PC-9 (cell line): Measurements from ENCODE around the gene CFAP107. TPM values are rescaled to one million over a fixed set of nuclear protein-coding genes. Genes with fewer than 3 reads are reported as not detected.

Source experiments
- BruUV-seq: library from RNA; stranded (reverse); fragments of 400-500 nt; replicated peaks from 2 replicates; lab custom pipeline; 2021; lab: Mats Ljungman, UMichigan
- CTCF ChIA-PET: fragments of 300-600 bp; sonication (Branson Sonifier 250); formaldehyde crosslinking; loops from one replicate; lab custom pipeline; 2022; ENCODE audit warnings: antibody characterized with exemption; lab: Charles Lee
- POLR2A ChIA-PET: fragments of 300-600 bp; sonication (Branson Sonifier 250); formaldehyde crosslinking; loops from one replicate; lab custom pipeline; 2022; ENCODE audit warnings: antibody characterized with exemption; ENCODE audit not compliant: unreplicated experiment; lab: Charles Lee
- DNase-seq, 2 experiments: peaks; one replicate each; pipeline versions ENCODE4 v3.0.0 to v3.0.0-alpha.2; 2015 to 2022; ENCODE audit warnings: mixed read lengths in 1 of 2
- H2AFZ ChIP-seq: fragments of 200-600 bp; sonication (generic); 2 replicates; pipeline ENCODE4 v1.8.1; 2017; ENCODE audit warnings: antibody characterized with exemption
- H3F3A ChIP-seq: fragments of 200-600 bp; sonication (generic); 2 replicates; pipeline ENCODE4 v1.8.1; 2017; ENCODE audit warnings: antibody characterized with exemption, mild to moderate bottlenecking, low read depth; ENCODE audit not compliant: insufficient read depth
- H3K27ac ChIP-seq: fragments of 200-600 bp; sonication (generic); 2 replicates; pipeline ENCODE4 v1.6.1; 2016; ENCODE audit warnings: mixed run types
- H3K27me3 ChIP-seq: fragments of 200-600 bp; sonication (generic); 2 replicates; pipeline ENCODE4 v1.6.1; 2016; ENCODE audit warnings: low read depth, mixed run types; ENCODE audit not compliant: insufficient read depth
- H3K36me3 ChIP-seq: fragments of 200-600 bp; sonication (generic); 2 replicates; pipeline ENCODE4 v1.6.1; 2016; ENCODE audit warnings: low read depth, mixed run types
- H3K4me1 ChIP-seq: fragments of 200-600 bp; sonication (generic); replicated peaks from 2 replicates; pipeline ENCODE4 v1.6.1; 2016; ENCODE audit warnings: mixed run types; ENCODE audit not compliant: insufficient read depth
- H3K4me2 ChIP-seq: fragments of 200-600 bp; sonication (generic); 2 replicates; pipeline ENCODE4 v1.6.1; 2017; ENCODE audit warnings: mixed run types
- H3K4me3 ChIP-seq: fragments of 200-600 bp; sonication (generic); 2 replicates; pipeline ENCODE4 v1.6.1; 2016; ENCODE audit warnings: mixed run types
- H3K79me2 ChIP-seq: fragments of 200-600 bp; sonication (generic); 2 replicates; pipeline ENCODE4 v1.6.1; 2017; ENCODE audit warnings: low read depth, mixed run types
- H3K9me2 ChIP-seq: fragments of 200-600 bp; sonication (generic); 2 replicates; pipeline ENCODE4 v1.8.1; 2017; ENCODE audit warnings: mild to moderate bottlenecking; ENCODE audit not compliant: insufficient read depth
- H3K9me3 ChIP-seq: fragments of 200-600 bp; sonication (generic); 2 replicates; pipeline ENCODE4 v1.8.1; 2016; ENCODE audit warnings: low read depth; ENCODE audit not compliant: insufficient read depth
- H4K20me1 ChIP-seq: fragments of 200-600 bp; sonication (generic); 2 replicates; pipeline ENCODE4 v1.8.1; 2017; ENCODE audit not compliant: insufficient read depth
- EZH2 ChIP-seq: fragments of 200-600 bp; sonication (generic); IDR thresholded peaks from 2 replicates; pipeline ENCODE4 v1.8.0; 2017; ENCODE audit warnings: antibody characterized with exemption, low read depth
- intact Hi-C: fragments of 100-400 bp; cut with micrococcal nuclease; formaldehyde crosslinking; loops from one replicate; pipeline ENCODE4 v1.10.0; 2022; ENCODE audit not compliant: unreplicated experiment
- total RNA-seq: library from RNA; stranded (reverse); gene quantifications from 2 replicates; pipeline ENCODE4 v1.2.3, GENCODE V29; 2021
- TF ChIP-seq, protein P1 (sequence below): fragments of 200-600 bp; sonication (generic); conservative IDR thresholded peaks from 2 replicates; pipeline ENCODE4 v1.6.1; 2017; ENCODE audit warnings: mixed run types, antibody characterized with exemption, mild to moderate bottlenecking, moderate library complexity

Gene CFAP107
- total RNA-seq, 1 experiment from 2014 or later = not detected

DNA sequence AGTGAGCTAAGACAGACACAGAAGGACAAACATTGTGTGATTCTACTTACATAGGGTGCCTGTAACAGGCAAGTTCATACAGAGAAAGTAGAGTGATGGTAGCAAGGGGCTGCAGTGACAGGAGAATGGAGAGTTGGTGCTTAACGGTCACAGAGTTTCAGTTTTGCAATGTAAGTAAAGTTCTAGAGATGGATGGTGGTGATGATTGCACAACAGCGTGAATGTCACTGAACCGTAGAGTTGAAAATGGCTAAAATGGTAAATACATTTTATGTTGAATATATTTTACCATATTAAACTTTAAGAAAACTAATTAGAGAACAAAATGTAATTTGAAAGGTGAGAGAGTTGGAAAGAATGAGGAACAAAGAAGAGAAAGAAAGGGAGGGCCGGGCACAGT lies 8.7 kb downstream of the CFAP107 start:
- Histone ChIP-seq H2AFZ (no peak overlapping the region), H3K27ac (no peak overlapping the region), H3K4me3 (no peak overlapping the region), H3K4me1 (no peaks in the 10 kb centered on the region), H3K4me2 (no peak overlapping the region), H3K36me3 (no peaks in the 10 kb centered on the region), H3K79me2 (no peaks in the 10 kb centered on the region), H3K9me3 (no peaks in the 10 kb centered on the region), H3F3A (no peaks in the 10 kb centered on the region), H4K20me1 (no peaks in the 10 kb centered on the region), H3K27me3 (peaks cover 69% of the 10 kb centered on the region), H3K9me2 (no peaks in the 10 kb centered on the region)
- no peak for TF ChIP-seq EZH2
- TF ChIP-seq, protein P1, sequence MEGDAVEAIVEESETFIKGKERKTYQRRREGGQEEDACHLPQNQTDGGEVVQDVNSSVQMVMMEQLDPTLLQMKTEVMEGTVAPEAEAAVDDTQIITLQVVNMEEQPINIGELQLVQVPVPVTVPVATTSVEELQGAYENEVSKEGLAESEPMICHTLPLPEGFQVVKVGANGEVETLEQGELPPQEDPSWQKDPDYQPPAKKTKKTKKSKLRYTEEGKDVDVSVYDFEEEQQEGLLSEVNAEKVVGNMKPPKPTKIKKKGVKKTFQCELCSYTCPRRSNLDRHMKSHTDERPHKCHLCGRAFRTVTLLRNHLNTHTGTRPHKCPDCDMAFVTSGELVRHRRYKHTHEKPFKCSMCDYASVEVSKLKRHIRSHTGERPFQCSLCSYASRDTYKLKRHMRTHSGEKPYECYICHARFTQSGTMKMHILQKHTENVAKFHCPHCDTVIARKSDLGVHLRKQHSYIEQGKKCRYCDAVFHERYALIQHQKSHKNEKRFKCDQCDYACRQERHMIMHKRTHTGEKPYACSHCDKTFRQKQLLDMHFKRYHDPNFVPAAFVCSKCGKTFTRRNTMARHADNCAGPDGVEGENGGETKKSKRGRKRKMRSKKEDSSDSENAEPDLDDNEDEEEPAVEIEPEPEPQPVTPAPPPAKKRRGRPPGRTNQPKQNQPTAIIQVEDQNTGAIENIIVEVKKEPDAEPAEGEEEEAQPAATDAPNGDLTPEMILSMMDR = no peak
- intact Hi-C loops = no loop called here
- BruUV-seq = no TSS peak
- POLR2A ChIA-PET = no interaction called here
- DNase-seq = no peak
- CTCF ChIA-PET = no interaction called here

DNA sequence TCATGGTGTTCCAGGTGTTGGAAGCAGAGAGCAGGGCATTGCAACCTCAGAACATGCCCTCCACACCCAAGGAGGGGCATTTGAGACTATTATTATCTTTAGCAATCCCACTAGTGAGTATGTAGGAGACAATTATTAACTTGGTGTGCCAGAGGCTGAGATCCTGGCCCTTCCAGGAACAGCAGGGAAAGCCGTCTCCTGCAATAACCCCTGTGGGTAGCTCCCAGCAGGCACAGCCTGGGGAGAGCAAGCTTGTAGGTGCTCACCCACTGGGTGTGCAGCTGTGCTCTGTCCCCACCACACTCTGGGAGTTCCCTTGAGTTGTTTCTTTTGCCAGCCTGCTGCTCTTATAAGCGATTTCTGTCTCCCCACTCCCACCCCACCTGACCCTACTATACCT lies 10.3 kb downstream of the CFAP107 start:
- Histone ChIP-seq H3K4me3 (no peak overlapping the region), H3K9me2 (no peaks in the 10 kb centered on the region), H3K79me2 (no peaks in the 10 kb centered on the region), H3K27me3 (peaks cover 75% of the 10 kb centered on the region), H2AFZ (no peak overlapping the region), H4K20me1 (no peaks in the 10 kb centered on the region), H3K9me3 (no peaks in the 10 kb centered on the region), H3K36me3 (no peaks in the 10 kb centered on the region), H3F3A (no peaks in the 10 kb centered on the region), H3K4me2 (no peak overlapping the region), H3K4me1 (no peaks in the 10 kb centered on the region), H3K27ac (no peak overlapping the region)
- POLR2A ChIA-PET = no interaction called here
- DNase-seq = no peak
- no TSS peak for BruUV-seq
- CTCF ChIA-PET = no interaction called here
- intact Hi-C loops = no loop called here
- TF ChIP-seq, protein P1 = no peak
- no peak for TF ChIP-seq EZH2

DNA sequence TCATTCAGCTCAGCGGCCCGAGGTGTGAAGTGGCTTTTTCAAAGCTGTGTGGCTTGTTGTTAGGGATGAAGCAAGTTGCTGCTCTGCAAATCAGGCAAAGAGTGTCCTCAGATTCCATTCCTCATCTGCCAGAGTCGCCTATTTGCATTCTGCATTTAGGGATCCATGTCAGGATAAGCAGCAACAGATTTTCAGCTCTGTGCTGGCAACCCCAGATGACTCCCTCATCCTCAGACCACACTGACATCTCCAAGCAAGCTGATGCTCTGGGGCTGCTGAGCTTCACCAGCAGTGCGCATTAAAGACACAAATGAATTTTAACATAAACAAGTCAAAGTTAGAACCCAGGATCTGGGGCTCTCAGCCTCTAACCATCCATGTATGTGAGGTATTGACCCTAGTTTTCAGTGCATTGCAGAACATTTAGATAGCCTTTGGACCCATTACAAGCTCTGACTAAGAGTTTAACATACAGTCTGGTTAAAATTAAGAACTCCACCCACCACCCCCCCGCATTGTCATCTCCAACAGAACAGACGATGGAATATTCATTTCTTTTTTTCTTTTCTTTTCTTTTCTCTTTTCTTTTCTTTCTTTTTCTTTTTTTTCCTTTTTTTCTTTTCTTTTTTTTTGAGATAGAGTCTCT lies 10.9 kb downstream of the CFAP107 start:
- Histone ChIP-seq H2AFZ (no peak overlapping the region), H3K27ac (no peak overlapping the region), H4K20me1 (no peaks in the 10 kb centered on the region), H3K27me3 (peaks cover 69% of the 10 kb centered on the region), H3K4me1 (no peaks in the 10 kb centered on the region), H3K9me3 (no peaks in the 10 kb centered on the region), H3K79me2 (no peaks in the 10 kb centered on the region), H3F3A (no peaks in the 10 kb centered on the region), H3K4me2 (no peak overlapping the region), H3K4me3 (no peak overlapping the region), H3K9me2 (no peaks in the 10 kb centered on the region), H3K36me3 (no peaks in the 10 kb centered on the region)
- intact Hi-C loops = no loop called here
- TF ChIP-seq EZH2 = no peak
- TF ChIP-seq, protein P1 = no peak
- no TSS peak for BruUV-seq
- CTCF ChIA-PET = no interaction called here
- POLR2A ChIA-PET = no interaction called here
- no peak for DNase-seq
